HG03060 (cell line): Measurements from ENCODE around the gene PRKAR1B.

Source experiments
- ATAC-seq: cut with Tn5 transposase; IDR thresholded peaks from one replicate; pipeline ENCODE4 v1.9.1; 2021; ENCODE audit warnings: low read depth, moderate number of reproducible peaks; ENCODE audit not compliant: unreplicated experiment

PRKAR1B gene

GRCh38 chr7:516606-517456 lies 210.2 kb downstream of the PRKAR1B start:
- ATAC-seq: no peak

- ATAC-seq: no peak
These were observed 210.9 kb downstream of the PRKAR1B start for GRCh38 chr7:516216-516605.

- no peak for ATAC-seq
These were observed 211.5 kb downstream of the PRKAR1B start for GRCh38 chr7:515628-516027.

GRCh38 chr7:514651-515598 lies 212.2 kb downstream of the PRKAR1B start:
- ATAC-seq: no peak

- ATAC-seq: no peak
These were observed 212.8 kb downstream of the PRKAR1B start for GRCh38 chr7:514242-514641.

- ATAC-seq: no peak
These were observed 213.4 kb downstream of the PRKAR1B start for GRCh38 chr7:513521-514166.

- ATAC-seq: no peak
These were observed 214.4 kb downstream of the PRKAR1B start for GRCh38 chr7:512541-513311.

- ATAC-seq: no peak
These were observed 215.0 kb downstream of the PRKAR1B start for GRCh38 chr7:512146-512510.

- ATAC-seq: no peak
These were observed 215.5 kb downstream of the PRKAR1B start for GRCh38 chr7:511476-512145.

- no peak for ATAC-seq
These were observed 216.2 kb downstream of the PRKAR1B start for GRCh38 chr7:510782-511281.

GRCh38 chr7:510131-510481 lies 217.0 kb downstream of the PRKAR1B start:
- no peak for ATAC-seq

- ATAC-seq: no peak
These were observed 217.5 kb downstream of the PRKAR1B start for GRCh38 chr7:509426-510130.

- no peak for ATAC-seq
These were observed 218.5 kb downstream of the PRKAR1B start for GRCh38 chr7:508461-509170.

- no peak for ATAC-seq
These were observed 219.3 kb downstream of the PRKAR1B start for GRCh38 chr7:507623-508300.

- ATAC-seq: no peak
These were observed 220.0 kb downstream of the PRKAR1B start for GRCh38 chr7:506921-507622.

- no peak for ATAC-seq
These were observed 220.7 kb downstream of the PRKAR1B start for GRCh38 chr7:506391-506831.

- no peak for ATAC-seq
These were observed 221.9 kb downstream of the PRKAR1B start for GRCh38 chr7:505171-505570.
